Left lung (tissue), 10 donors: Measurements from ENCODE around the gene CLDN34. TPM values are rescaled to one million over a fixed set of nuclear protein-coding genes. Genes with fewer than 3 reads are reported as not detected.

Experiments
- ATAC-seq: fragments of 200-7000 bp; cut with Tn5 transposase; one replicate; pipeline ENCODE4 v1.9.1; 2020; ENCODE audit warnings: moderate library complexity
- DNase-seq, 4 donors: peaks; one replicate each; pipeline ENCODE4 v3.0.0-alpha.2; 2013 to 2020
- H3K27ac ChIP-seq, 2 donors: fragments of 200-600 bp; sonication (generic) in 1 of 2; one replicate each; pipeline versions ENCODE4 v1.5.0 to v1.8.0; 2020 to 2021
- H3K27me3 ChIP-seq, 2 donors: fragments of 200-600 bp; sonication (generic) in 1 of 2; one replicate each; pipeline versions ENCODE4 v1.5.0 to v1.8.0; 2020 to 2021
- H3K36me3 ChIP-seq, 2 donors: fragments of 200-600 bp; sonication (generic) in 1 of 2; one replicate each; pipeline versions ENCODE4 v1.5.0 to v1.8.0; 2020 to 2021
- H3K4me1 ChIP-seq, 2 donors: fragments of 200-600 bp; one replicate each; pipeline ENCODE4 v1.8.0; 2021
- H3K4me3 ChIP-seq, 2 donors: fragments of 200-600 bp; sonication (generic) in 1 of 2; one replicate each; pipeline versions ENCODE4 v1.5.0 to v1.8.0; 2020 to 2021; ENCODE audit warnings: mild to moderate bottlenecking in 1 of 2
- H3K9me3 ChIP-seq, 2 donors: fragments of 200-600 bp; sonication (generic) in 1 of 2; one replicate each; pipeline versions ENCODE4 v1.5.0 to v1.8.0; 2020 to 2021
- intact Hi-C, 2 donors: fragments of 100-400 bp; cut with DNase I; formaldehyde crosslinking; loops; one replicate each; pipeline versions ENCODE4 v1.11.2 to v1.14.2; 2022
- polyA plus RNA-seq, 6 donors: library from polyadenylated mRNA; unstranded; fragments of 120-200 nt; gene quantifications; one replicate each; pipeline ENCODE4 v1.2.1, GENCODE V29; 2013; ENCODE audit not compliant: insufficient read length in 6 of 6
- total RNA-seq, 2 donors: library from RNA; stranded (reverse); fragmentation: NEBNext Ultra II Directional; extraction: Animal tissue kit (Norgen Biotek cat#: 25700); gene quantifications; one replicate each; pipeline ENCODE4 v1.2.1, GENCODE V29; 2021
- TF ChIP-seq, protein P1 (sequence below), 2 donors: fragments of 200-600 bp; sonication (generic) in 1 of 2; IDR thresholded peaks; one replicate each; pipeline versions ENCODE4 v1.5.0 to v1.8.0; 2021; ENCODE audit warnings: antibody characterized with exemption in 2 of 2
- donor health status: DM: no; HTN: yes; CAD: no.
- donor health status: DM: no; HTN: no; CAD: no.

The CLDN34 gene
- total and polyA plus RNA-seq, 8 donors, result 0.17 to 0.41 (median 0.20) TPM; not detected in 3

DNA sequence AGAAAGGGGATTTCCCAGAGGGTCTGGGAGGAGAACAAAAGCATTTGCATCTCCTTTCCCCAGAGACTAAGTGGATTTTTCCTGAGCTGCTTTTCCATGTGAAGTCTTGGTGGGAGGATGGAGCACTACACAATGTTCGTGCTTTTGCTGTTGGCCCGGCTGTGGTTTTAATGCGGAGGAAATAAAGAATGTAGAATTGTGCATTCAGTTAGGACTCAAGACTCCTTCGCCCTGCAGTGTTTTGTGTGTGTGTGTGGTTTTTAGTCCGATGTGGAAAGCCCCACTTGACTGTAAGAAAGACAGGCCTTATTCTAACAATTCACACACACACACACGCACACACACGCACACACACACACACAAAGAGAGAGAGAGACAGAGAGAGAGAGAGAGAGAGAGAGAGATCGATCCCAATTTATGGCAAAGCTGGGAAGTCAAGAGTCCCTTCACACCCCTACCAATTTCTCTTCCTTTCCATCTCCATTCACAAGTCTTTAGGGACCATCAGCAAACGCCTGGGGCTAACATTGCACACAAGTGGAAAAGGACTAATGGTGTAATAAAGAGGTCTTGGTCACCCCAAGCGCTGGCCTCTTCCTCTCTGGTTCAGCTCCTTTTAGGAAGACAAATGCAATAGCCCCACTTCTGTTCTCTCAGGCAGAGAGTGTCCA is 44.2 kb downstream of the CLDN34 start:
- ATAC-seq (no peak), DNase-seq (no peak)
- H3K9me3 ChIP-seq, result no peaks in the 10 kb centered on the region
- no peak overlapping the region for H3K4me3 ChIP-seq
- intact Hi-C loops, result no loop called here
- H3K27me3 ChIP-seq, result no peaks in the 10 kb centered on the region
- H3K27ac ChIP-seq, result peak overlapping the region in 1 of 2 donors; percentile 75
- TF ChIP-seq, protein P1, sequence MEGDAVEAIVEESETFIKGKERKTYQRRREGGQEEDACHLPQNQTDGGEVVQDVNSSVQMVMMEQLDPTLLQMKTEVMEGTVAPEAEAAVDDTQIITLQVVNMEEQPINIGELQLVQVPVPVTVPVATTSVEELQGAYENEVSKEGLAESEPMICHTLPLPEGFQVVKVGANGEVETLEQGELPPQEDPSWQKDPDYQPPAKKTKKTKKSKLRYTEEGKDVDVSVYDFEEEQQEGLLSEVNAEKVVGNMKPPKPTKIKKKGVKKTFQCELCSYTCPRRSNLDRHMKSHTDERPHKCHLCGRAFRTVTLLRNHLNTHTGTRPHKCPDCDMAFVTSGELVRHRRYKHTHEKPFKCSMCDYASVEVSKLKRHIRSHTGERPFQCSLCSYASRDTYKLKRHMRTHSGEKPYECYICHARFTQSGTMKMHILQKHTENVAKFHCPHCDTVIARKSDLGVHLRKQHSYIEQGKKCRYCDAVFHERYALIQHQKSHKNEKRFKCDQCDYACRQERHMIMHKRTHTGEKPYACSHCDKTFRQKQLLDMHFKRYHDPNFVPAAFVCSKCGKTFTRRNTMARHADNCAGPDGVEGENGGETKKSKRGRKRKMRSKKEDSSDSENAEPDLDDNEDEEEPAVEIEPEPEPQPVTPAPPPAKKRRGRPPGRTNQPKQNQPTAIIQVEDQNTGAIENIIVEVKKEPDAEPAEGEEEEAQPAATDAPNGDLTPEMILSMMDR (IDR thresholded peaks at IDR 0.05), result no peak
- peaks cover 0 to 37% of the 10 kb centered on the region in 2 donors for H3K4me1 ChIP-seq
- H3K36me3 ChIP-seq, result no peaks in the 10 kb centered on the region

DNA sequence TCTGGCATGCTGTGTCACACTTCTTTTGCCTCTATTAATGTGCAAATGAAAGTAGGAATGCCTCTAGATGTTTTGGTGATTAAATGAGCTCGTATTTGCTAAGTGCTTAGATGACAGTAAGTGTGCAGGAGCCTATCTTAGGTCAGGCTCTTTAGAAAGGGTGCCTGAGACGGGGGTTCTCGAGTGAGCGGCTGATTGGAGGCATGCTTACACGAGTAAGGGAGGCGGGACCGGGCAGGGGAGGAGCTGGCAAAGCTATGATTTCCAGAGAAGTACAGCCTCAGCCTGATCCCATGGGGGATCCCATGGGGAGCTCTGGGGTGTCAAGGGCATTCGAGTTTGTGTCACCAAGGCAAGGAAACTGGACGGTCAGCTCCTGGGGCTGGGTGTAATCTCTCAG is 44.8 kb downstream of the CLDN34 start:
- Histone ChIP-seq H3K27me3 (no peaks in the 10 kb centered on the region), H3K27ac (peak overlapping the region in 1 of 2 donors; percentile 75), H3K4me3 (no peak overlapping the region), H3K9me3 (no peaks in the 10 kb centered on the region), H3K4me1 (peaks cover 0 to 43% of the 10 kb centered on the region in 2 donors), H3K36me3 (no peaks in the 10 kb centered on the region)
- TF ChIP-seq, protein P1 (IDR thresholded peaks at IDR 0.05), result no peak
- intact Hi-C loops, result no loop called here
- no peak for DNase-seq
- ATAC-seq, result peak; percentile 9

DNA sequence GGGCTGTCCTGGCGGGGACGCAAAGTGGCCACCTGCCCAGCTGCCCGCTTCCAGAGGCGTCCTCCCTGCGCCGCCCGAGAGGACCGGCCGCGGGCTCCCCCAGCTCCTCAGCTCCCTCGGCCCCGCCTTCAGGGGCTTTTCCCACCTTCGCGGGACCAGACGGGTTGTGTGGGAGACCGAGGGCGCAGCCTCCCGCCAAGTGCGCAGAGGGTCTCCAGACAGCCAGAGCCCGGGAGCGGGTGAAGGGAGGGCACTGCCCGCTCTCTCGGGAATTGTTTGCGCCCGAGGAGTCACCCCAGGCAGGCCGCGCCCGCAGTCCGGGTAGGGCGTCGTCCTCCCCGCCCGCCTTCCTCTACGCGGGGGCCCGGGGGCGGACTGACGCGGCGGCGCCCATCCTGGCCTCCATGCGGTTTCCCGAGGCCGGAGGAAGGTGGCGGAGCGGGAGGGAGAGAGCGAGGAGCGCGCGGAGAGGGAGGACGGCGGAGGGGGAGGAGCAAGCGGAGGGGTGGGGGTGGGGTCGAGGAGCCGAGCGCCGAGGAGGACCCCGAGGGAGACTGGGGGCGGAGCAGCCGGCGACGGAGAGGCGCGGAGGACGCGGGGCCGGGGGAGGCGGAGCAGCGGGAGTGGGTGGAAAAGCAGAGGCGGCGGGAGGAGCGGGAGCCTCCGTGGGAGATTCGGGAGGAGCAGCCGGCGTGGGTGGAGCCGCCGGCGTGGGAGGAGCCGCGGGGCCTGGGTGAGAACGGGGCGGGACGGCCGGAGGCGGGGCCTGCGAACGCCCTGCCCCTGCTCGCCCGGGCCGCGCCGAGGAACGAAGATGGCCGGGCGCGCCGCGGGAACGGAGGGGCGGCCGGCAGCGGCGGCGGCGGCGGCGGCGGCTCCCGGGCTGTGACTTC is 47.5 kb downstream of the CLDN34 start:
- no peaks in the 10 kb centered on the region for H3K9me3 ChIP-seq
- H3K27ac ChIP-seq, result peak overlapping the region; percentile 80 to 94
- ATAC-seq (peak; percentile 87), DNase-seq (peak; percentile 81 to 97 (median 92))
- no peaks in the 10 kb centered on the region for H3K27me3 ChIP-seq
- no peaks in the 10 kb centered on the region for H3K36me3 ChIP-seq
- H3K4me3 ChIP-seq, result peak overlapping the region; percentile 40 to 53
- H3K4me1 ChIP-seq, result peaks cover 0 to 49% of the 10 kb centered on the region in 2 donors
- intact Hi-C loops, result no loop called here
- TF ChIP-seq, protein P1 (IDR thresholded peaks at IDR 0.05), result no peak

DNA sequence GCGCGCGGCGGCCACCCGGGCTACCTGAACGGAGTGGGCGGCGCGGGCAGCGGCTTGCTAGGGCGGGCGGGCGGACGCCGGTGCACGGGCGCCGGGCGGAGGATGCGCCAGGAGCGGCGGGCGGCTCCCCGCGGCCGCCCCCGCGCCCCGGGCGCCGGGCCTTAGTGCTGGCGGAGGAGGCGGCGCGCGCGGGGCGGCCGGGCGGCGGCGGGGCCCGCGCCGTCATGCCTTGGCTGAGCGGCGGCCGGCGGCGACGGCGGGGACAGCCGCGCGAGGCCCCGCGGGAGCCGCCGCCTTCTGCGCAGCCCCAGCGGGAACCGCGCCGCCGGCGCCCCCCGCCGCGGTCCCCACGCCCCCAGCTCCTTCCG is 48.2 kb downstream of the CLDN34 start:
- peak overlapping the region in 1 of 2 donors; percentile 89 for H3K27ac ChIP-seq
- peak overlapping the region in 1 of 2 donors; percentile 55 for H3K4me3 ChIP-seq
- DNase-seq (no peak), ATAC-seq (no peak)
- intact Hi-C loops, result no loop called here
- no peaks in the 10 kb centered on the region for H3K27me3 ChIP-seq
- H3K4me1 ChIP-seq, result peaks cover 0 to 43% of the 10 kb centered on the region in 2 donors
- no peaks in the 10 kb centered on the region for H3K9me3 ChIP-seq
- TF ChIP-seq, protein P1 (IDR thresholded peaks at IDR 0.05), result no peak
- no peaks in the 10 kb centered on the region for H3K36me3 ChIP-seq
